HEK293T (cell line): ENCODE data around the gene QPCT.

ENCODE experiments used
- CTBP1 ChIP-seq: fragments of 450-650 bp; IDR thresholded peaks from 2 replicates; pipeline ENCODE4 v1.6.1; 2016; ENCODE audit warnings: borderline replicate concordance
- ELF4 ChIP-seq: fragments of 450-650 bp; IDR thresholded peaks from 2 replicates; pipeline ENCODE4 v1.6.1; 2017; ENCODE audit warnings: antibody characterized with exemption
- FOXA1 ChIP-seq: fragments of 450-650 bp; IDR thresholded peaks from 2 replicates; pipeline ENCODE4 v1.6.1; 2016; ENCODE audit warnings: mild to moderate bottlenecking
- FOXM1 ChIP-seq: fragments of 450-650 bp; IDR thresholded peaks from 2 replicates; pipeline ENCODE4 v1.6.1; 2017; ENCODE audit warnings: mild to moderate bottlenecking, borderline replicate concordance
- NFRKB ChIP-seq: fragments of 450-650 bp; IDR thresholded peaks from 2 replicates; pipeline ENCODE4 v1.6.1; 2016; ENCODE audit warnings: mild to moderate bottlenecking, moderate library complexity
- SP1 ChIP-seq: fragments of 450-650 bp; IDR thresholded peaks from 2 replicates; pipeline ENCODE4 v1.6.1; 2017
- SUZ12 ChIP-seq: fragments of 450-650 bp; IDR thresholded peaks from 2 replicates; pipeline ENCODE4 v1.6.1; 2016; ENCODE audit warnings: mild to moderate bottlenecking

DNA sequence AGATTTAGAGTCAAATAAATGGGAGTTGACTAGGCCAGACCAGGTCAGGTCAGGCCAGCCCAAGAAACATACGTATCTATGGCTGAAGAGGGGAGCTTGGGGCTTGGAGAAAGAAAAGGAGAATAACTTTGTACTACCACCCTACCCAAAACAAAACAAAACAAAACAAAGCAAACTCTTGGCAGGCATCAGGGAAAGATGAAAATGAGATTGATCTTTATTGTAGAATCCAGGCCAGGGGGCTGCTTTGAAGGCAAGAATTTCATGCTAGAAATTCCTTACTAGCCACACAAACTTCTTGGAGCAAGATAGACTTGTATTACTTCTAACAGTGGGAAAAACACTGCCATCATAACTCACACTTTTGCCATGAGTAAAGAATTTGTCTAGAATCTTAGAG, 26.2 kb downstream of the QPCT start:
- no peak for TF ChIP-seq SP1
- no peak for TF ChIP-seq FOXM1
- no peak for TF ChIP-seq ELF4
- no peak for TF ChIP-seq SUZ12
- TF ChIP-seq NFRKB: no peak
- no peak for TF ChIP-seq CTBP1
- no peak for TF ChIP-seq FOXA1
